GM10248 (cell line): ENCODE results near the gene ST6GALNAC6.
A peak's percentile ranks its signal among the peaks of the same experiment; 100 is the strongest.

Experiments used
- CTCF ChIA-PET: fragments of 300-600 bp; sonication (Branson Sonifier 250); formaldehyde crosslinking; extraction: SDS; loops from one replicate; lab custom pipeline; 2021; ENCODE audit warnings: antibody characterized with exemption; lab: Yijun Ruan, JAX
- POLR2A ChIA-PET: fragments of 350-650 bp; sonication (Branson Sonifier 250); formaldehyde crosslinking; extraction: SDS; loops from one replicate; lab custom pipeline; 2020; ENCODE audit warnings: antibody characterized with exemption; lab: Yijun Ruan, JAX
- DNase-seq: peaks from one replicate; pipeline ENCODE4 v3.0.0; 2012; ENCODE audit errors: extremely low spot score
- CTCF ChIP-seq: IDR thresholded peaks from 2 replicates; pipeline ENCODE4 v1.5.1; 2012; ENCODE audit warnings: mild to moderate bottlenecking, low read depth; ENCODE audit errors: extremely low read depth, missing control alignments, control extremely low read depth

Gene ST6GALNAC6

GRCh38 chr9:127857278-127857677, 42.1 kb downstream of the ST6GALNAC6 start:
- TF ChIP-seq CTCF = no peak
- DNase-seq = no peak
- ChIA-PET POLR2A (no interaction called here), CTCF (interaction anchor here (0.8 to 5.1 kb wide), 3 partner anchors 12 to 20 kb away, joined by 3 to 34 read pairs (median 8); no protein-coding TSS in a partner anchor)

- TF ChIP-seq CTCF = no peak
- POLR2A ChIA-PET = no interaction called here
- CTCF ChIA-PET = interaction anchor here (2.3 kb wide), 1 partner anchor 14 kb away, joined by 8 read pairs; no protein-coding TSS in a partner anchor
- DNase-seq = no peak
Measured at GRCh38 chr9:127856729-127857116, 42.7 kb downstream of the ST6GALNAC6 start.

- POLR2A ChIA-PET = no interaction called here
- TF ChIP-seq CTCF = no peak
- CTCF ChIA-PET = interaction anchor here (1.6 to 2.3 kb wide), 2 partner anchors 14 to 17 kb away, joined by 3 to 8 read pairs; no protein-coding TSS in a partner anchor
- no peak for DNase-seq
Measured at GRCh38 chr9:127856094-127856728, 43.2 kb downstream of the ST6GALNAC6 start.

- ChIA-PET CTCF (interaction anchor here (0.8 to 3.1 kb wide), 8 partner anchors 8 to 161 kb away, joined by 3 to 11 read pairs (median 4); partner anchors contain the start of gene TOR2A), POLR2A (no interaction called here)
- TF ChIP-seq CTCF = no peak
- DNase-seq = no peak
Measured at GRCh38 chr9:127855522-127855921, 43.9 kb downstream of the ST6GALNAC6 start.

- ChIA-PET CTCF (interaction anchor here (0.8 to 3.1 kb wide), 10 partner anchors 8 to 160 kb away, joined by 3 to 11 read pairs (median 4); partner anchors contain the start of gene TOR2A), POLR2A (no interaction called here)
- no peak for DNase-seq
- TF ChIP-seq CTCF = no peak
Measured at GRCh38 chr9:127854960-127855359, 44.4 kb downstream of the ST6GALNAC6 start.

- no peak for DNase-seq
- POLR2A ChIA-PET = interaction anchor here (1.2 kb wide), 1 partner anchor 51 kb away, joined by 3 read pairs; no protein-coding TSS in a partner anchor
- CTCF ChIA-PET = interaction anchor here (1.0 to 3.1 kb wide), 10 partner anchors 7 to 120 kb away, joined by 3 to 18 read pairs (median 4); partner anchors contain the start of genes ST6GALNAC4 and TOR2A
Measured at GRCh38 chr9:127854184-127854806, 45.1 kb downstream of the ST6GALNAC6 start, which contains the start of gene ENG. ENG (minus strand) TSS chr9:127854658; CDS start chr9:127854355, 303 bp downstream.

More at GRCh38 chr9:127854184-127854806, 45.1 kb downstream of the ST6GALNAC6 start, which contains the start of gene ENG:
- peak; percentile 11 for TF ChIP-seq CTCF
